Lower lobe of right lung (tissue), 2 donors: ENCODE results near the gene ACER2. TPM values are rescaled to one million over a fixed set of nuclear protein-coding genes. Genes with fewer than 3 reads are reported as not detected.

Source experiments
- ATAC-seq, 2 donors: fragments of 200-7000 bp; cut with Tn5 transposase; one replicate each; pipeline ENCODE4 v1.9.1; 2020 to 2022; ENCODE audit warnings: mild to moderate bottlenecking in 2 of 2, moderate library complexity in 2 of 2
- DNase-seq: peaks from one replicate; pipeline ENCODE4 v3.0.0-alpha.2; 2020
- H3K27ac ChIP-seq: fragments of 200-600 bp; one replicate; pipeline ENCODE4 v1.8.0; 2022
- H3K27me3 ChIP-seq: fragments of 200-600 bp; one replicate; pipeline ENCODE4 v1.8.0; 2022; ENCODE audit warnings: low read depth
- H3K36me3 ChIP-seq: fragments of 200-600 bp; one replicate; pipeline ENCODE4 v1.8.0; 2022; ENCODE audit warnings: mild to moderate bottlenecking
- H3K4me1 ChIP-seq: fragments of 200-600 bp; one replicate; pipeline ENCODE4 v1.8.0; 2022
- H3K4me3 ChIP-seq: fragments of 200-600 bp; one replicate; pipeline ENCODE4 v1.8.0; 2022; ENCODE audit warnings: mild to moderate bottlenecking
- H3K9me3 ChIP-seq: fragments of 200-600 bp; one replicate; pipeline ENCODE4 v1.8.0; 2022
- CTCF ChIP-seq: fragments of 200-600 bp; IDR thresholded peaks from one replicate; pipeline ENCODE4 v1.8.0; 2022; ENCODE audit warnings: antibody characterized with exemption, mild to moderate bottlenecking
- intact Hi-C: fragments of 100-400 bp; cut with DNase I; formaldehyde crosslinking; loops from one replicate; pipeline ENCODE4 v1.11.0; 2022
- long read RNA-seq: library from polyadenylated mRNA; unstranded; transcript quantifications from one replicate; pipeline ENCODE4 v2.0.0, GENCODE V29; 2021
- total RNA-seq: library from RNA; stranded (reverse); fragmentation: NEBNext Ultra II Directional; extraction: Animal tissue kit (Norgen Biotek cat#: 25700); gene quantifications from one replicate; pipeline ENCODE4 v1.2.1, GENCODE V29; 2021
- donor health status: DM: no; HTN: yes; CAD: no; lungs with severe emphysema.

The ACER2 gene
- total RNA-seq: 5.9 TPM
- long read RNA-seq, partial matches to known transcripts: 0 of 3 reads
- long read RNA-seq, other reads (novel, unspliced or antisense): 3 of 3 reads

- peak; percentile 94 for DNase-seq
- H3K27ac ChIP-seq: peak within 1 kb of the TSS; percentile 84
- H3K9me3 ChIP-seq: no peaks in the 10 kb centered on the region
- ATAC-seq: peak; percentile 99
- H3K4me3 ChIP-seq: peak within 1 kb of the TSS; percentile 92
- H3K4me1 ChIP-seq: peaks cover 14% of the 10 kb centered on the region
- no peaks in the 10 kb centered on the region for H3K27me3 ChIP-seq
- intact Hi-C loops: no loop called here
- no peaks in the 10 kb centered on the region for H3K36me3 ChIP-seq
- TF ChIP-seq CTCF: no peak
Observed at GRCh38 chr9:19408693-19409400, at the start of gene ACER2. Gene ACER2 (plus strand): TSS chr9:19409009. CDS start chr9:19409085, 76 bp downstream.

GRCh38 chr9:19369107-19369506 is 39.7 kb upstream of the ACER2 start:
- ATAC-seq (no peak), DNase-seq (no peak)
- intact Hi-C loops: no loop called here
- H3K27ac ChIP-seq: no peak overlapping the region
- no peak overlapping the region for H3K4me3 ChIP-seq
- no peak for TF ChIP-seq CTCF
- H3K4me1 ChIP-seq: no peaks in the 10 kb centered on the region
- H3K36me3 ChIP-seq: peaks cover 96% of the 10 kb centered on the region
- no peaks in the 10 kb centered on the region for H3K9me3 ChIP-seq
- no peaks in the 10 kb centered on the region for H3K27me3 ChIP-seq

- DNase-seq (no peak), ATAC-seq (no peak)
- no peak for TF ChIP-seq CTCF
- no peak overlapping the region for H3K27ac ChIP-seq
- no peak overlapping the region for H3K4me3 ChIP-seq
- no peaks in the 10 kb centered on the region for H3K9me3 ChIP-seq
- no peaks in the 10 kb centered on the region for H3K4me1 ChIP-seq
- peaks cover 96% of the 10 kb centered on the region for H3K36me3 ChIP-seq
- intact Hi-C loops: no loop called here
- H3K27me3 ChIP-seq: no peaks in the 10 kb centered on the region
Observed at GRCh38 chr9:19371942-19372341, 36.9 kb upstream of the ACER2 start.

- no peak overlapping the region for H3K4me3 ChIP-seq
- no peaks in the 10 kb centered on the region for H3K27me3 ChIP-seq
- ATAC-seq: no peak
- intact Hi-C loops: no loop called here
- peaks cover 96% of the 10 kb centered on the region for H3K36me3 ChIP-seq
- TF ChIP-seq CTCF: no peak
- DNase-seq: no peak
- no peaks in the 10 kb centered on the region for H3K9me3 ChIP-seq
- peaks cover 3% of the 10 kb centered on the region for H3K4me1 ChIP-seq
- H3K27ac ChIP-seq: no peak overlapping the region
Observed at GRCh38 chr9:19372567-19372966, 36.2 kb upstream of the ACER2 start.

GRCh38 chr9:19373527-19373926 is 35.3 kb upstream of the ACER2 start:
- DNase-seq: no peak
- Histone ChIP-seq H3K4me1 (peaks cover 13% of the 10 kb centered on the region), H3K27me3 (no peaks in the 10 kb centered on the region), H3K9me3 (no peaks in the 10 kb centered on the region), H3K4me3 (no peak overlapping the region), H3K36me3 (peaks cover 96% of the 10 kb centered on the region), H3K27ac (no peak overlapping the region)
- ATAC-seq: no peak
- intact Hi-C loops: no loop called here
- no peak for TF ChIP-seq CTCF
